HG02798 (cell line): ENCODE results near the gene BCR.

Source experiments
- ATAC-seq: cut with Tn5 transposase; IDR thresholded peaks from one replicate; pipeline ENCODE4 v1.9.1; 2021; ENCODE audit warnings: mild to moderate bottlenecking; ENCODE audit not compliant: unreplicated experiment, poor library complexity

BCR gene

DNA sequence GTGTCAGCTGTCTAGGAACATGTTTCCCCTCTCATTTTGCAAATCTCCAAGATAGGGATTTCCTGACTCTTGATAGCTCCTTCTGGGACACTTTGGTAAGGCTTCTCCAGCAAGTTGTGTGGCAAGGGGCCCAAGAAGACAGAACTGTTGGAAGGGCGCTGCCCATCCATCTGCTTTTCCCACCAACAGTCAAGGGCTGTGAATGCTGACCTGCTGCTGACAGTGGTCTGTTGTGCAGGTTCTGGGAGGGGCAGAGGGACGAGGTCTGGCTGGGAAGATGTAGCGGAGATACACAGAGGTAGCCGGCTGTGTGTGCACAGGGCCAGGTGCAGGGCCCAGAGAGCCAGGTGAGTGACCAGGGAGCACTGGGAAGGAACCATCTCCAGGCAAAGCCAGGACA lies 12.2 kb downstream of the BCR start:
- no peak for ATAC-seq

DNA sequence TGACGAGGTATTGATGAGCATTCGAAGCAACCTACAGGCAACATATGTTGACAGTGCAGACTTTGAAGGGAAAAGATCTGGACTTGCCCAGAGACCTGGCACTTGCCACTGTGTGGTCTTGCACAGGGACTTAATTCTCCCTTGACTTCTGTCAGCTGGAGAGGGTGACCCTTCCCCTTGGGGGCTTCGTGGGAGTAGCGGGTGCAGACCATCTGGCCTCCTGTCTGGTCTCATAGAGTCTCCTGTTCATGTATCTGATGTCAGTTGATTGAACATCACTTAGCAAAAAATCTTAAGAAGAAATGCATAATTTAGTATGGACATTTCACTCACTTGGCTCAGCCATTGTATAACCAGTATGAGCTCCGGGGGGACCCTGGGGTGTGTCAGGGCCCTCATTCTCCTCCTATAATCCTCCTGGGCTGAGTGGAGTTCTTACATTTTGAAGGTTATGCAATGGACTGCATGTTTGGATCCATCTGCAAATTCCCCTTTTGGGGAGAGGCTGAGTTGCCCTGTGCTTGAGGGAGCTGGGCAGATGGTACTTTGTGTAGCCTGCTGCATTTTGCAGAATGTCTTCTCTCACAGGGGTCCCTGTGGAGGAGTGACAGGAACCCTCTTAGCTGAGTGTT lies 13.0 kb downstream of the BCR start:
- no peak for ATAC-seq

- no peak for ATAC-seq
Measured at GRCh38 chr22:23193882-23194281, 13.6 kb downstream of the BCR start.

GRCh38 chr22:23196165-23196564 lies 15.9 kb downstream of the BCR start:
- ATAC-seq: no peak

DNA sequence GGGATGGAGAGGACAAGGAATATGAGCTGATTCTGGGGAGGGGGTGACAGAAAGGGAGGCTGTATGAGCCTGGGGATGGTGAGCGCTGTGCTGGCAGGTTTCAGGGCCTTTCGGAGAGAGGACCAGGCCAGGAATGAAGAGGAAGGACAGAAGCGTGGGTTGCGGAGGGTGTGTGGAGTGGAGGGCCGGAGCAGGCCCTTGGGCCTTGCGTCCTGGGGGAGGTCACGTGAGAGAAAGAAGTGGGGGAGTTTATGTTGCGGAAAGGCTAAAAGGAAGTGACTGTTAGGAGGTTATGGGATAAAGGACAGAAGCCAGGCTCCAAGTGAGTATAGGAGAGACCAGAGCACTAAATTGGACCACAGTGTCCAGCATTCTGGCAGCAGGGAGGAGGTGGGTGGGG lies 17.5 kb downstream of the BCR start:
- no peak for ATAC-seq

DNA sequence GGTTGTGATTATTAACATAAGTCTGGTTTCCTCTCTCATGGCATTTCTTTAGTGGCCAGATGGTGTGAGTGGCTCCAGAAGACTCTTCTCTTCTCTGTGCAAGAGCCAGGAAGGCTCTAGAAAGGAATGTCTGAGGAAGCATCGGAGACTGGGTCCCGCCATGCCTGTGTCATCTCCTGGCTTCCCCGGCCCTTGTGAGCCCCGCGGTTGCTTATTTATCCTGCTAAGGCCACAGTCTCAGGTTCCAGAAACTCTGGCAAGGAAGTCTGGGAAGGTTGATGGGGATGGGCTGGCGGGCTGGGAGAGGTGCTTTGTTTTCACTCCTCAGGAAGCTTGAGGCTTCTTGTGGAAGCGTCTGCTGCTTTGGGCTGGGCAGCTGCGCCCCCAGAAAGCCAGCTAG lies 18.9 kb downstream of the BCR start:
- no peak for ATAC-seq

DNA sequence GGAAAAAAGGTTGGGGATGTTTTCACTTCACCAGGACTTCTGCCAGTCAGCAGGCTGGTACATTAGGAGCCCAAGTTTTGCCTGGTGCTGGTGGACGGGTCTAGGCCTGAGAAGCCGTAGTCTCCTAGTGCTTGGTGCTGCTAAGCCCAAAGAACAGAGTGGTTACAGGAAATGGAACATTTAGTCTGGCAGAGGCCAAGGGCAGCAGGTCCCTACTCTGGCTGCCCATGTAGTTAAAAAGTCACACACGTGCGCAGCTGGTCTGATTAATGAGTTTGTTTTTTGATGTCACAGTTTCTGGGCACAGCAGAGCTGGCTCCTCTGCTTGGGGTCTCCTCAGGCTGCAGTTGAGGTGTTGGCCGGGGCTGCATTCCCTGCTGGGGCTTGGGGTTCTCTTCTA lies 20.6 kb downstream of the BCR start:
- ATAC-seq: no peak

DNA sequence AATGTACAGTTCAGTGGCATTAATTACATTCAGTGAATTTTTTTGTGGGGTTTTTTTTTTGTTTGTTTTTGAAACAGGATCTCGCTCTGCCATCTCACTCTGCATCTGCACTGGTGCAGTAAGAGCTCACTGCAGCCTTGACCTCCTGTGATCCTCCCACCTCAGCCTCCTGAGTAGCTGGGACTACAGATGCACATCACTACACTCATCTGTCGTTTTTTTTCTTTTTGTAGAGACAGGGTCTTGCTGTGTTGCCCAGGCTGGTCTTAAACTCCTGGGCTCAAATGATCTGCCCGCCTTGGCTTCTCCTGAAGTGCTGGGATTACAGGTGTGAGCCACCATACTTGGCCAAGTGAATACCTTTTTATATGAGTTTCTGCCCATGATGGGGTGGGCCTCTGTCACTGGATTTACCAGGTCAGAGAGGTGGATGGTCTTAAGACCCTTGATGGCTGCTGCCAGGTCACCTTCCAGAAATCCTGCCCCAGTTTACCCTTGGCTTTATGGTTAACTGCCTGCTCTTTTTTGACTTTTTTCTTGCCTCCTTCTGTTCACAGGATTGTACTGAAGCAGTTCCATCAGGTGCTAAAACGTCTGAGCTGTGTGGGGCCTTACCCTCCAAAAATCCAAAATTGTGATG lies 22.6 kb downstream of the BCR start:
- ATAC-seq: no peak

GRCh38 chr22:23203452-23204124 lies 23.3 kb downstream of the BCR start:
- ATAC-seq: no peak

DNA sequence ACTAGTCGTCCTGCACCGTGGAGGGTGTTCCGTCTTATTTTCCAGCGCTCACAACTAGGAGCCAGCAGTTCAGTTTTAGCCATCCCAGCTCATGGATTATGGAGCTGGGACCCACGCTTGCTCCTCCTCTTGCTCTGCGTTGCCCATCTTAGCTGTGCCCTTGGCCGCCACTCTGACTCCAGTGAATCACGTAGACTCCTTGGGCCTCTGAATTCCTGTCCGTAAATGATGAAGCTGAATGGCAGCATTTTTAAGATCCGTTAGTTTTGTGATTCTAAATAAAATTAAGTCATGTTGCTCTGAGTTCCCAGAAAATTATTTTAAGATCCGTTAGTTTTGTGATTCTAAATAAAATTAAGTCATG lies 23.8 kb downstream of the BCR start:
- ATAC-seq: no peak

GRCh38 chr22:23204541-23205157 lies 24.3 kb downstream of the BCR start:
- no peak for ATAC-seq

DNA sequence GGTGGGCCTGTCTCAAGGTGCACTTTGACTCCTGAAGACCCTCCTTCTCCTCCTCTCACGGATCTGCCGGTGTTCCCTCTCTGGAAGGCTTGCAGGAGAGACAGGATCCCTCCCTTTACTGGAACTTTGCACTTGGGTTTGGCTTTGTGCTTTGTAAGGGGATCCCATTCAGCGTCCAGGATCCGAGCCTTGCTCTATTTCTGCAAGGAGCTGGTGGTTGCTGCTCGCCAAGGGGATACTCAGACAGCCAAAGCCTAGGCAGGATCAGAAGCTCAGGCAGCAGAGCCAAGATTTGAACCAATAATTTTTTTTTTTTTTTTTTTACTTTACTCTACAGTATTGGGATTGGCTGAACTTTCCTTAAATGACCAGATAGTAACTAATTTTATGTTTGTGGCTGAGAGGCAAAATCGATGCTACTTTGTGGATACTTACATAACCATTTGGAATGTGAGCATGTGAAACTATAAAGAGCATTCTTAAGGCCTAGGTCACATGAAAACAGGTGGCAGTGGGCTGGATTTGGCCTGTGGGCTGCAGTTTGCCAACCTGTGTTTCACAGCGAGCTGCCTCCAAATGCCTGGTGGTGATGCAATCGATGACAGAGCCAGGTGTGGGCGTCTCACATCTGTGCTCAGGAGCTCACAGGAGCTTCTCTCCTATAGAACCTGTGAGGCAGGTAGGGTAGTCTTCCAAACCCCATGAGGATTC lies 25.2 kb downstream of the BCR start:
- no peak for ATAC-seq

- ATAC-seq: no peak
Measured at GRCh38 chr22:23206915-23207314, 26.6 kb downstream of the BCR start.

GRCh38 chr22:23207729-23208393 lies 27.6 kb downstream of the BCR start:
- ATAC-seq: no peak

GRCh38 chr22:23210428-23211170 lies 30.3 kb downstream of the BCR start:
- ATAC-seq: no peak

DNA sequence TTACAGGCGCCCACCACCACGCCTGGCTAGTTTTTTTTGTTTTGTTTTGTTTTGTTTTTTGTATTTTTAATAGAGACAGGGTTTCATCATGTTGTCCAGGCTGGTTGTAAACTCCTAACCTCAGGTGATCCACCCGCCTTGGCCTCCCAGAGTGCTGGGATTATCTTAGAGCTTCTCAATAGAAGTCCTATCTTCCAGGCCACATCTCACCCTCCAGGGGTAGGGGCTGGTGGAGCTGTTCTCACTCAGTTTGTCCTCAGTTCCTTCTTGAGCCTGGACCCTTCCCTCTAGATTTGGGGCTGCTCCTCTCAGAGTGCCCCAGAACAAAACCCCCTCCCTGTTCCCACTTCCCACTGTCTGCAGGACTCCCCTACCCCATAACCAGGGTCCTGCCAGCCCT lies 31.3 kb downstream of the BCR start:
- ATAC-seq: no peak

GRCh38 chr22:23212061-23213021 lies 32.0 kb downstream of the BCR start:
- no peak for ATAC-seq

DNA sequence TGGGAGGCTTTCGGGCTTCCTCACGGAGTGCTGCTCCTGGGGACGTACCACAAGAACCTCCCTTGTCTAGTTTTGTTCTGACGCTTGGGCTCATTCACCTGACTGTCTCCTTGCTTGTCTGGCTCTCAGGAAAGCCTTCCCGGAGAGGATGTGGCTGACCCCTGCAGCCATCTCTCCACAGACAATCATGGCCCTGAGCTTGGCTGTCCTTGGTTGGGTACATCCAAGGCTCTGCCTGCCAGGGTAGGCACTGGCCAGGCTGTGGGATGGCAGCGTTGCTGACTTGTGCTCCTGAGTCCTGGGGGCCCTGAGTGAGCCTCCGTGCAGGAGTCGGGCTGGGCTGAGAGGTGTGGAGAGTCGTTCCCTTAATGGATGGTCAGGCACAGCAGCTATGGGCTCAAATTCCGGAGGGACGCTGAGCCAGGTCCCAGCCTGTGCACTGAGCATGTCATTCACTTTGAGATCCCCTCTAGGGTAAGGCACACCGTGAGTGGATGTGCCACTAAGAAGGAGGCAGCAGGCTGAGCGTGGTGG lies 32.8 kb downstream of the BCR start:
- no peak for ATAC-seq
